OCI-LY3 (cell line): ENCODE results near the gene COL24A1.

Experiments
- EZH2phosphoT487 ChIP-seq: fragments of 200-600 bp; shearing (Covaris generic); IDR thresholded peaks from 2 replicates; pipeline ENCODE4 v1.6.1; 2018; ENCODE audit warnings: antibody characterized with exemption, mixed run types, low read depth
- TF ChIP-seq, protein P1 (sequence below): fragments of 200-600, 300-600 bp; sonication (generic); IDR thresholded peaks from 2 replicates; pipeline ENCODE4 v1.5.1; 2014; ENCODE audit warnings: antibody characterized with exemption, low read length, low read depth

DNA sequence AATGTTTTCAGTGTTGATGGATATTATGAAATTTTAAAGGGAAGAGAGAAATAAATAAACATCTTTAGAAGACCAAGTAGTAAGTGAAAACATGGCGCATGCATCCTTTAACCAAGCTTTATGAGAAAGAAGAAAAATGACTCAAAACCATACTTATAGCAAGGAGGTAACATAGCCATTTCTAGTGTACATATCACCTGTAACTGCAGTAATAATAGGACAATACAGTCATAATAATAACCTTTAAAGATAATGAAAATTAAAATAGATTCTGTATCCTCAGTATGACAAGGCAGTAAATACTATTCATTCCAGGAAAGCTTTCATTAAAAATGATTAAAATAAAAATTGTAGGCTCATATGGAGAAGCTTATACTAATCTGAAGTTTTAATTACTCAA, 141.2 kb downstream of the COL24A1 start:
- TF ChIP-seq, protein P1, sequence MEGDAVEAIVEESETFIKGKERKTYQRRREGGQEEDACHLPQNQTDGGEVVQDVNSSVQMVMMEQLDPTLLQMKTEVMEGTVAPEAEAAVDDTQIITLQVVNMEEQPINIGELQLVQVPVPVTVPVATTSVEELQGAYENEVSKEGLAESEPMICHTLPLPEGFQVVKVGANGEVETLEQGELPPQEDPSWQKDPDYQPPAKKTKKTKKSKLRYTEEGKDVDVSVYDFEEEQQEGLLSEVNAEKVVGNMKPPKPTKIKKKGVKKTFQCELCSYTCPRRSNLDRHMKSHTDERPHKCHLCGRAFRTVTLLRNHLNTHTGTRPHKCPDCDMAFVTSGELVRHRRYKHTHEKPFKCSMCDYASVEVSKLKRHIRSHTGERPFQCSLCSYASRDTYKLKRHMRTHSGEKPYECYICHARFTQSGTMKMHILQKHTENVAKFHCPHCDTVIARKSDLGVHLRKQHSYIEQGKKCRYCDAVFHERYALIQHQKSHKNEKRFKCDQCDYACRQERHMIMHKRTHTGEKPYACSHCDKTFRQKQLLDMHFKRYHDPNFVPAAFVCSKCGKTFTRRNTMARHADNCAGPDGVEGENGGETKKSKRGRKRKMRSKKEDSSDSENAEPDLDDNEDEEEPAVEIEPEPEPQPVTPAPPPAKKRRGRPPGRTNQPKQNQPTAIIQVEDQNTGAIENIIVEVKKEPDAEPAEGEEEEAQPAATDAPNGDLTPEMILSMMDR, result no peak
- no peak for TF ChIP-seq EZH2phosphoT487
